Upper lobe of left lung (tissue), 6 donors: ENCODE data around the gene ANKRD44. TPM values are rescaled to one million over a fixed set of nuclear protein-coding genes. Genes with fewer than 3 reads are reported as not detected.
A peak's percentile ranks its signal among the peaks of the same experiment; 100 is the strongest.

ENCODE experiments used
- ATAC-seq, 2 donors: fragments of 200-7000 bp; cut with Tn5 transposase; one replicate each; pipeline ENCODE4 v1.9.1; 2022; ENCODE audit warnings: mild to moderate bottlenecking in 2 of 2, moderate library complexity in 2 of 2; ENCODE audit not compliant: low FRiP score in 2 of 2
- DNase-seq, 2 donors: peaks; one replicate each; pipeline ENCODE4 v3.0.0-alpha.2; 2019 to 2020
- H3K27ac ChIP-seq, 4 donors: fragments of 200-600 bp; sonication (generic); one replicate each; pipeline ENCODE4 v1.5.1; 2016 to 2019
- H3K27me3 ChIP-seq, 4 donors: fragments of 200-600 bp; sonication (generic); one replicate each; pipeline ENCODE4 v1.5.1; 2017 to 2019
- H3K36me3 ChIP-seq, 4 donors: fragments of 200-600 bp; sonication (generic); one replicate each; pipeline ENCODE4 v1.5.1; 2016 to 2019
- H3K4me1 ChIP-seq, 4 donors: fragments of 200-600 bp; sonication (generic); one replicate each; pipeline ENCODE4 v1.5.1; 2018 to 2019
- H3K4me3 ChIP-seq, 4 donors: fragments of 200-600 bp; sonication (generic); one replicate each; pipeline ENCODE4 v1.5.1; 2017 to 2019; ENCODE audit warnings: mild to moderate bottlenecking in 2 of 4, moderate library complexity in 1 of 4
- H3K9me3 ChIP-seq, 4 donors: fragments of 200-600 bp; sonication (generic); one replicate each; pipeline ENCODE4 v1.5.1; 2018 to 2019
- CTCF ChIP-seq, 6 experiments: fragments of 450-650 bp in 4 of 6; fragments of 200-600 bp in 2 of 6; sonication (generic) in 2 of 6; IDR thresholded peaks; one replicate each; pipeline ENCODE4 v1.5.1; 2016 to 2019; ENCODE audit warnings: antibody characterized with exemption in 6 of 6
- EP300 ChIP-seq, 4 donors: sonication (generic); formaldehyde crosslinking; IDR thresholded peaks; one replicate each; pipeline ENCODE4 v1.5.1; 2017; ENCODE audit warnings: antibody characterized with exemption in 4 of 4, control low read depth in 2 of 4
- POLR2A ChIP-seq, 4 donors: fragments of 450-650 bp; IDR thresholded peaks; one replicate each; pipeline ENCODE4 v1.5.1; 2016 to 2017; ENCODE audit warnings: antibody characterized with exemption in 4 of 4, mild to moderate bottlenecking in 2 of 4
- POLR2AphosphoS5 ChIP-seq, 2 donors: sonication (generic); formaldehyde crosslinking; IDR thresholded peaks; one replicate each; pipeline ENCODE4 v1.5.1; 2017; ENCODE audit warnings: antibody characterized with exemption in 2 of 2
- WGBS, 2 donors: methylation state at CpG; one replicate each; pipeline ENCODE4 v1.1.5; 2017 to 2018; 5-methylcytosine and 5-hydroxymethylcytosine counted together
- total RNA-seq, 6 donors: library from RNA; depleted of rRNA in 4 of 6; stranded (reverse); fragments of >200 nt in 4 of 6; gene quantifications; one replicate each; pipeline versions ENCODE4 v1.1.0 to v1.2.1, GENCODE V29; 2016 to 2021
- donor health status: DM: no; HTN: no; CAD: no; lungs with moderate emphysema.
- donor health status: DM: no; HTN: yes; CAD: no; lungs with severe emphysema.

The ANKRD44 gene
- total RNA-seq, 6 donors from 2014 or later = 41.0 to 91.1 (median 61.7) TPM

- ATAC-seq (no peak), DNase-seq (no peak)
- Histone ChIP-seq H3K4me3 (no peak overlapping the region), H3K4me1 (peaks cover 23 to 40% (median 35%) of the 10 kb centered on the region in 4 donors), H3K9me3 (no peaks in the 10 kb centered on the region), H3K27ac (no peak overlapping the region), H3K27me3 (no peaks in the 10 kb centered on the region), H3K36me3 (no peaks in the 10 kb centered on the region)
- 45 to 66% methylated on average over 2 of the region's 2 CpGs for WGBS, 2 donors
- TF ChIP-seq POLR2AphosphoS5 (IDR thresholded peaks at IDR 0.05) (no peak), POLR2A (IDR thresholded peaks at IDR 0.05) (no peak), CTCF (IDR thresholded peaks at IDR 0.05) (no peak)
These were observed 93.0 kb downstream of the ANKRD44 start for GRCh38 chr2:197217541-197217940.

GRCh38 chr2:197216361-197216979 lies 94.1 kb downstream of the ANKRD44 start:
- WGBS, 2 donors = 50 to 55% methylated on average over 5 of the region's 5 CpGs
- ATAC-seq = peak in 1 of 2 donors; percentile 72
- Histone ChIP-seq H3K36me3 (no peaks in the 10 kb centered on the region), H3K27ac (peak overlapping the region; percentile 28 to 71 (median 63)), H3K4me1 (peaks cover 34 to 47% (median 43%) of the 10 kb centered on the region in 4 donors), H3K9me3 (no peaks in the 10 kb centered on the region), H3K27me3 (no peaks in the 10 kb centered on the region), H3K4me3 (no peak overlapping the region)
- no peak for TF ChIP-seq POLR2A (IDR thresholded peaks at IDR 0.05)
- TF ChIP-seq POLR2AphosphoS5 (IDR thresholded peaks at IDR 0.05) = no peak
- TF ChIP-seq CTCF (IDR thresholded peaks at IDR 0.05) = no peak
- TF ChIP-seq EP300 (IDR thresholded peaks at IDR 0.05) = no peak
- no peak for DNase-seq

- Histone ChIP-seq H3K27me3 (no peaks in the 10 kb centered on the region), H3K9me3 (no peaks in the 10 kb centered on the region), H3K27ac (peak overlapping the region; percentile 28 to 71 (median 63)), H3K4me3 (no peak overlapping the region), H3K36me3 (no peaks in the 10 kb centered on the region), H3K4me1 (peaks cover 40 to 50% (median 47%) of the 10 kb centered on the region in 4 donors)
- DNase-seq (no peak), ATAC-seq (peak in 1 of 2 donors; percentile 72)
- 43 to 50% methylated on average over 3 of the region's 3 CpGs for WGBS, 2 donors
- TF ChIP-seq CTCF (IDR thresholded peaks at IDR 0.05) = no peak
- TF ChIP-seq POLR2A (IDR thresholded peaks at IDR 0.05) = no peak
- no peak for TF ChIP-seq EP300 (IDR thresholded peaks at IDR 0.05)
- TF ChIP-seq POLR2AphosphoS5 (IDR thresholded peaks at IDR 0.05) = no peak
These were observed 94.7 kb downstream of the ANKRD44 start for GRCh38 chr2:197215748-197216360.

- Histone ChIP-seq H3K4me1 (peaks cover 70 to 78% (median 72%) of the 10 kb centered on the region in 4 donors), H3K36me3 (no peaks in the 10 kb centered on the region), H3K9me3 (no peaks in the 10 kb centered on the region), H3K27me3 (no peaks in the 10 kb centered on the region), H3K27ac (peak overlapping the region; percentile 42 to 88 (median 64)), H3K4me3 (no peak overlapping the region)
- no peak for TF ChIP-seq CTCF (IDR thresholded peaks at IDR 0.05)
- no peak for TF ChIP-seq POLR2AphosphoS5 (IDR thresholded peaks at IDR 0.05)
- TF ChIP-seq EP300 (IDR thresholded peaks at IDR 0.05) = no peak
- no peak for TF ChIP-seq POLR2A (IDR thresholded peaks at IDR 0.05)
- ATAC-seq (no peak), DNase-seq (peak in 1 of 2 donors; percentile 48)
- WGBS, 2 donors = 39 to 43% methylated on average over 8 of the region's 8 CpGs
These were observed 98.0 kb downstream of the ANKRD44 start for GRCh38 chr2:197212344-197213262.
